IPS-11a (cell line): Measurements from ENCODE around the gene DST.

Experiments used
- H3K4me3 ChIP-seq: one replicate; pipeline ENCODE4 v1.5.1; 2013; ENCODE audit warnings: low read depth, low read length, control low read depth

The DST gene

DNA sequence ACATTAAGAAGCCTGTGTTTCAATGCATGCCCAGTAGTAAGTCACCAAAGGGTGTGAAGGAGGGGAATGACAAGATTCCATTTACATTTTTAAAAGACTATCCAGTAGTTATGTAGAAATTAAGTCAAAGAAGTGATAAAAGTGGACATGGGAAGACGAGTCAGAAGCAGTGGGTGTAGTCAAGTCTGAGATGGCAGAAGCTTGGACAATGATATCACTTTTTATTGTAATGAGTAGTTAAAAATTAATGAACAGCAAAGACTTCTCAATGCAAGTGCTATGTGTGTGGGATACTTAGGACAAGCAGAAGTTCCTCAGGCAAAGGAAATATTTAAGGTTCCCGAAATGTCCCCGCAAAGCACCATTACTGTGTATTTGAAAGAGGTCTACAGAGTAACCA, 156.0 kb downstream of the DST start:
- no peak overlapping the region for H3K4me3 ChIP-seq

GRCh38 chr6:56484669-56485068, 158.0 kb downstream of the DST start:
- H3K4me3 ChIP-seq: no peak overlapping the region

DNA sequence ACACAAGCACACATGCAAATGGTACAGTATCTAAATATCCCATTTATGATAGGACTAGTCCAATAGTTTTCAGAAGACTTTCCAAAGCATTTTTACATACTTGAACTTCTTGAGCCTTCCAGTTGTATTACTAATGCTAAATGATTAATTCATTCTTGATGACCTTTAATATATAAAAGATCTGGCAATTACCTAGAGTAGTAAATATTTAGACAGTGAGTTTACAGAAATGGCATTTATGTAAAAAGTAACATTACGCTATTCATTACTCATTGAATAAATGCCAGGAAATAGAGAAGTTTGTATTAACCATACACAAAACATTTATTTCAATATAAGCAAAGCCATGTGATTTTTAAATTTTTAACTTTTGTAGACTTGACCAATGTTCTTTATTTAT, 158.8 kb downstream of the DST start:
- no peak overlapping the region for H3K4me3 ChIP-seq

DNA sequence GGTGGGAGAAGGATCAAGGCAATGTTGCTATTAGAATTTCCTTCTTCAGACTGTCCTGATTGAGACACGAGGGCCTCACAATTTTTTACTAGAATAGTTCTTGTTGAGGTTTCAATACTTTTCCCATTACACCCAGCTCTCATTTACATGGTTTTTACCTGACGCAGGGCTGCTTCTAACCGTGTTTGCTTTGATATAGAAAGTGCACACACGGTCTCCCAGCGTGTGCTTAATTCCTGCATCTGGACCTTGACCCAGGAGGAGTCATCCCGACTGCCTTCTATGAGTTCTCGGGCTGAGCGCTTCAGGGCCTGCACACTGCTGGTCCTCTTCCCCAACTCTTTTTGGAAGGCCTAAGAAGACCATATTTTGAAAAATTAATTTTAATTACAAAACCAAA, 160.2 kb downstream of the DST start:
- no peak overlapping the region for H3K4me3 ChIP-seq

DNA sequence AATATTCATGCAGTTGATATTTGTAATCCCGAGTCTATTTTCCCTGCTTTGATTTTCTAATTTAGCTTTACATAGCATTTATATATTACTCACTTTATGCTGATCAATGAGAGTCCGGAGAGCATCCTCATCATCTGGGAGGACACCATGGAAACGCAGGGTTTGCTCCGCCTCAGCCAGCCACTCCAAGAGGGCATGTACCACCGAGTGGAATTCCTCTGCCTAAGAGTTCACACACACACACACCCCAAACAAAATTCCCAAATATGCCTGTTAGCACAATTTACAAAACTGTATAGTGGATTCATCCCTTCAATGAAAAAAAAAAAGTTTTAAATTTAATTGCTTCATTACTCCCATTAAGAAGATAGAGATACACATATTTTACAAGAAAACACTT, 160.7 kb downstream of the DST start:
- no peak overlapping the region for H3K4me3 ChIP-seq

DNA sequence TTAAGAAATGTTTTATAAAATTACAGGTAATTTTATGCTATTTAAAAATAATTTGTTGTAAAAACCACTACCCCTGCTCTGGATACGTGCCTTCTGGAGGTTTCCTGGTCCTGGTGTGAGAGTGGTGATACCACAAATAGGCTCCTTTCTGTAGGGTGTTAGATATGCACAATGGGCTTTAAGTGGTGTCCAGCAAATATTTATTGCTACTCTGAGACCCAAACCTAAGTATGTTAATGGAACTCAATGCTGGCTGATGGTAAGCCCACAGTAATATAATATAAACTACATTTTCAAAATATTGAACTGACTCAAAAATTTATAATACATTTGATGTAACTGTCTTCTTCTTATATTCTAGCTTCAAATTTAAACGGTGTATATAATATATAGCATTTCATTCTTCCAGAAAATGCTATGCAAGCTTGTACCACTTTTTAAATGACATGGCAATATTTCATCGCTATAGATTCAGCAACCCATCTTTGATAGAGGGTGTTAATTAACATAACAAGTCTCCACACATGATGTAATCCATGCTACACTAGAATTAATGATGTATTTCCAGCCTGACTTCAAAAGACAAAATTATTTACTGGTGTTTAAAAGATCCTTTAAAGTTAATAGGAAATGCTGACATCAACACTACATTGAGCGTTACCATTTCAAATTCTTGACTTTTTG, 161.9 kb downstream of the DST start:
- no peak overlapping the region for H3K4me3 ChIP-seq

DNA sequence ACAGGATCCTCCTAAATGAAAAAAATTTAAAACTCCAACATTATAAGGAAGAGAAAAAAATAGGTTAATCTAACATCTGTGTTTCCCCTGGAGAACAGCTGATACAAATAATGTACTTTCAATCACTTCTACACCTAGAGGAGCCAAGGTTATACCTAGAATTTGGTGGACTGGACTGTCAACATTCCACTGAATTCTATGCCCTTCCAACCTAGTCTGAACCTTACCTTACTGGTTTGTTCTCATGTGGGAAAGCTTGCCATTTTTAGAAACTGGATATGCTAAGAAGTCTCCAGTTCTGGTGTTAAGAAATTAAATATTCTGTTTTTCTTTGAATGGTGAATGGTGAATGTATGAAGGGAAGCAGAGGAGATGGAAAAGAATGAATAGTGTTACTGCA, 162.4 kb downstream of the DST start:
- no peak overlapping the region for H3K4me3 ChIP-seq

DNA sequence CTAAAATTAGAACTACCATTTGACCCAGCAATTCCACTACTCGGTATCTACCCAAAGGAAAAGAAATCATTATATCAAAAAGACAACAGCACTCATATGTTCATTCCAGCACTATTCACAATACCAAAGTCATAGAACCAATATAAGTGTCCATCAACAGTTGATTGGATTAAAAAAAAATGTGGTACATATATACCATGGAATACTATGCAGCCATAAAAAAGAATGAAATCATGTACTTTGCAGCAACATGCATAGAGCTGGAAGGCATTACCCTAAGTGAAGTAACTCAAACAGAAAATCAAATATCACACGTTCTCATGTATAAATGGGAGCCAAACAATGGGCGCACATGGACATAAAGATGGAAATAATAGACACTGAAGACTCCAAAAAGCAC, 163.3 kb downstream of the DST start:
- H3K4me3 ChIP-seq: no peak overlapping the region

- H3K4me3 ChIP-seq: no peak overlapping the region
Measured at GRCh38 chr6:56478202-56478601, 164.5 kb downstream of the DST start.

- H3K4me3 ChIP-seq: no peak overlapping the region
Measured at GRCh38 chr6:56477241-56477640, 165.4 kb downstream of the DST start.

- H3K4me3 ChIP-seq: no peak overlapping the region
Measured at GRCh38 chr6:56475736-56476457, 166.8 kb downstream of the DST start.

DNA sequence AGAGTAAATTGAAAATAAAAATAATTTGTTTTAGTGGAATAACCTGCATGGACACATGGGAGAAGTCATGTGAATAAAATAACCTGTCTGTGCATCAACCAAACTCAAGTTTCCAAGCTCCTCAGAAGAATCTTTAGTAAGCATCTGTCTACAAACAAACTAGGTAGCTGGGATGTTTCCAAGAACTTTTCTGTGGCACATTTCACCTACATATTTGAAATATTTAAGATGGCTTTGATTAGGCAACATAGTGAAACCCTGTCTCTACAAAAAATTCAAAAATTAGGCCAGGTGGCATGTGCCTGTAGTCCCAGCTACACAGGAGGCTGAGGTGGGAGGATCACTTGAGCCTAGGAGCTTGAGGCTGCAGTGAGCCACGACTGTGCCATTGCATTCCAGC, 168.2 kb downstream of the DST start:
- H3K4me3 ChIP-seq: no peak overlapping the region

- no peak overlapping the region for H3K4me3 ChIP-seq
Measured at GRCh38 chr6:56463443-56463842, 179.2 kb downstream of the DST start.

GRCh38 chr6:56459030-56459805, 183.5 kb downstream of the DST start:
- no peak overlapping the region for H3K4me3 ChIP-seq

DNA sequence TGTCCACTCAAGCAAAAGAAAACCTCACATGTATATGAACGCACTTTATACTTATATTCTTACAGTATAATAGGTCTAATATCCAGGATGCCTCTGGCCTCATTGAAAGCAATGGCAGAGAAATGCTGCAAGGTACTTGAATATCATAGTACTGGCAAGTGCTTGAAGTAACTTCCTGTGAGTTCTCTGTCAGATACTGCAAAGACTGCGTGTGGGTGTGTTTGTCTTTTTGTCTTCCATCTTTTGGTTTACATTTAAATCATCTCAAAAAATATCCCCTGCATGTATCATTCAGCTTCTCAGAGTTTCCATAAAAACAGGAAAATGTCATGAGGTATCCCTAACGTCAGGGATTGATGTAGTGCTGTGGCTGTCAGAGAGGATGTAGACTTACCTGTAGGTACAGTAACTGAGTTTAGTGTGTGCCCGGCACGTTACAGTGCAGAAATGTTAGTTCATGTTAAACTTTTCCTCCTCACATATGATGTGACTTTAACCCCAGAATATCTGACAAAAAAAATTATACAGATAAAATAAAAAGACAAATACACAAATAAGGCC, 184.3 kb downstream of the DST start:
- H3K4me3 ChIP-seq: no peak overlapping the region

DNA sequence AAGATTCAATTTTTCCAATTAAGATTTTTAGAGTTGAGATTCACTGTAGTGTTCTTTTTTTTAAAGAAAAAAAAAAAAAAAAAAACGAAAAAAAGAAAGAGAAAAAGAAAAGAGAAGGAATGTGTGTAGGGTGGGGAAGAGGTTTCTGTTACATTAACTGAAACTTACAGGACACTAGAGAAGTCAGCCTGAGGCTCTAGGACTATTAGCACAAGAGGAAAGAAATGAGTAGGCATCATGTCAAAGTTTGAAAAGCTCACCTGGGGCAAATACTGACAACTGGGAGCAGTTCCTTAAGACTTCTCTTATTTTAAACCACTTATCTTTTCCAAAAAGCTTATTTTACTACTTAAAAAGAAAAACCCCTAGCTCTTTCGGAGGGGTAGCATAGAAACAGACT, 185.9 kb downstream of the DST start:
- no peak overlapping the region for H3K4me3 ChIP-seq

GRCh38 chr6:56450882-56451739, 191.6 kb downstream of the DST start:
- H3K4me3 ChIP-seq: no peak overlapping the region

DNA sequence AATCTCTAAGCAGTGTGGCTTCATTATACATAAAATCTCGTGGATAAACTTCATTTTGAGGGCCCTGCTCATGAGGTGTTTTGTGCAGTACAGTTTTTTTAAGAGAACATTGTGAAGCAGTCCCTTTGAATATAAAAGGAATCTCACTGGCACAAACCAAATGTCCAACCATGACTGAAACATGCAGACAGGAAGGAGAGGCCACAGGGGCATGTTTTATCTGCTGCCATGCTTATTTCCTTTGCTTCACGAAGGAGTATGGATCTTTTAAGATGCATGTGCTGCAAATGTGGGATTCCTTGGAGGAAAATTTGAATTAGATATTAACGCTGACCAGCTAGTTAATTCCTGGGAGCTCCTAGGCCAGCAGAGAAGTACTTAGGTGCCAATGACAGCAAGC, 192.3 kb downstream of the DST start:
- H3K4me3 ChIP-seq: no peak overlapping the region

DNA sequence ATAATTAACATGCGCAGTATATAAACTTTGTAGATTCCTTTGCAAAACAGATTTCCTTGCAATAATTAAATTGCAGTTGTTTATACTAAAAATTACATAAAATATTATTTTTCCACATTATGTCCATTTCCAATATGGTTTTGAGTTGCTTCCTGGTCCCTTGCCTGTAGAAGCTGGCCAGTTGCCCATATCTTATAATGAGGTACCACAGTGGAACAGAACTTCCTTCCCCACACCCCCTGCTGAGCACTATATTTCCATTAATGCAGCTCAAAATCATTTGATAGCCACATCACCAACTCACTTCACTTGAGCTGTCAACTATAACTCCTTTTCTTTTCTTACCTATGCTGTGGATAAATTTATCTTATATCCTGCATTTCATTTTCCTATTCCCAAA, 194.6 kb downstream of the DST start:
- H3K4me3 ChIP-seq: no peak overlapping the region

DNA sequence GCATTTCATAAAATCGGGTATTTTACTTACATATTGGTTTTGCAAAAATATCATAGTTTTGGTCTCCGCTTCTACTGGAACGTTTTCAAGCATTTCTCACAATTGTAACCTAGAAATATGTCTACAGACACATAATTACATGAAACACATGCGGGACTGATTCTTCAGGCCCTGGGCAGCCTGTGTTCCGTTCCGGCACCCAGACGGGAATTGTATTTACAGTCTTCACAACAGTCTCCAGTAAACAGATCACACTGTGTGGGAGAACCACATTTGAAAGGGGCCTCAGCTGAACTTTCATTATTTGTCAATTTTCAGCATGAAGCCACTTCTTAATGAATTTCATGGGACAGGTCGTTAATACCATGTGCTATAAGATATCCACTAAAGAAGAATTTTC, 196.9 kb downstream of the DST start:
- no peak overlapping the region for H3K4me3 ChIP-seq

DNA sequence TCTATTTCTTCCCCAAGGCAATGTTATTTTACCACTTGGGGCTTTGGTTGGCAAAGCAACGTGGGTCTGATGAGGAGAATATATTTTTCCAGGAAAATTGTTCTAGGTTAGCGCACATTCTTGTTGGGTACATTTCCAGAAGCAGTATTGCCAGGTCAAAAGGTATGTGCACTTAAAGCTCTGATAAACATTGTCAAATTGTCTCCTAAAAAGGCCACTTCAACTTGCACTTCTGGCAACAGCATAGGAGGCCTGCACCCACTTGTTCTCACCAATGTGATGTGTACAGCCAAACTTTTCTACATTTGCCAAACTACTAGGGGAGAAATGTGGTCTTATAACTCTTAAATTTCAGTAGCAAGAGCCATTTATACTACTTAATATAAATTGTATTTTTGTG, 197.8 kb downstream of the DST start:
- no peak overlapping the region for H3K4me3 ChIP-seq
